Kidney (tissue), 14 donors: ENCODE measurements around the gene NT5C2. TPM values are rescaled to one million over a fixed set of nuclear protein-coding genes. Genes with fewer than 3 reads are reported as not detected.

Experiments used
- DNase-seq, 5 donors: peaks; one replicate each; pipeline ENCODE4 v3.0.0-alpha.2; 2013 to 2020
- FAIRE-seq: peaks from 2 replicates; lab custom pipeline; 2012; peaks lifted over from hg19 to GRCh38; lab: Jason Lieb, UNC
- H3K27ac ChIP-seq, 2 donors: one replicate each; pipeline ENCODE4 v1.7.0; 2013; ENCODE audit warnings: low read depth in 2 of 2, low read length in 2 of 2, inconsistent platforms in 1 of 2
- H3K27me3 ChIP-seq: one replicate; pipeline ENCODE4 v1.7.1; 2013; ENCODE audit warnings: low read length, inconsistent platforms; ENCODE audit not compliant: control insufficient read depth, insufficient read depth
- H3K36me3 ChIP-seq, 3 donors: one replicate each; pipeline versions ENCODE4 v1.7.0 to v1.7.1; 2013; ENCODE audit warnings: low read length in 3 of 3, control low read depth in 1 of 3, inconsistent platforms in 1 of 3; ENCODE audit not compliant: insufficient read depth in 3 of 3, control insufficient read depth in 2 of 3
- H3K4me1 ChIP-seq, 3 donors: one replicate each; pipeline versions ENCODE4 v1.7.0 to v1.7.1; 2013; ENCODE audit warnings: low read length in 3 of 3, inconsistent platforms in 1 of 3, low read depth in 1 of 3; ENCODE audit not compliant: control insufficient read depth in 2 of 3, insufficient read depth in 2 of 3
- H3K4me3 ChIP-seq, 3 donors: one replicate each; pipeline versions ENCODE4 v1.7.0 to v1.8.1; 2013; ENCODE audit warnings: low read length in 3 of 3, control low read depth in 1 of 3, inconsistent platforms in 1 of 3
- H3K9ac ChIP-seq, 3 donors: one replicate each; pipeline versions ENCODE4 v1.7.0 to v1.7.1; 2013; ENCODE audit warnings: low read length in 3 of 3, control low read depth in 1 of 3, inconsistent platforms in 1 of 3
- H3K9me3 ChIP-seq, 3 donors: one replicate each; pipeline versions ENCODE4 v1.7.0 to v1.7.1; 2013; ENCODE audit warnings: low read length in 3 of 3, control low read depth in 1 of 3, inconsistent platforms in 1 of 3; ENCODE audit not compliant: control insufficient read depth in 2 of 3, insufficient read depth in 1 of 3
- intact Hi-C: fragments of 100-400 bp; cut with DNase I; formaldehyde crosslinking; loops from one replicate; pipeline ENCODE4 v1.11.1; 2022
- polyA plus RNA-seq: library from polyadenylated mRNA; stranded (reverse); fragments of 350-450 nt; fragmentation: Illumina TruSeq; extraction: RNeasy Lipid Tissue Mini Kit (QIAGEN cat#74804); gene quantifications from one replicate; pipeline ENCODE4 v1.2.3, GENCODE V29; 2014; ENCODE audit warnings: low read depth, low replicate concordance; ENCODE audit not compliant: insufficient read depth
- total RNA-seq: library from RNA; stranded (reverse); fragmentation: NEBNext Ultra II Directional; extraction: Animal tissue kit (Norgen Biotek cat#: 25700); gene quantifications from one replicate; pipeline ENCODE4 v1.2.1, GENCODE V29; 2021
- TF ChIP-seq, protein P1 (sequence below): IDR thresholded peaks from 3 replicates; pipeline ENCODE4 v1.5.1; 2012; ENCODE audit warnings: mild to moderate bottlenecking, moderate library complexity, borderline replicate concordance; ENCODE audit not compliant: insufficient read depth; ENCODE audit errors: extremely low read depth
- donor health status: control.
- donor health status: control.
- donor health status: control.
- donor health status: control.
- donor health status: control.
- donor health status: DM: yes; HTN: yes; CAD: no.
- donor health status: Normal renal cell carcinoma (clear cell type).

NT5C2 gene
- total and polyA plus RNA-seq, 2 donors from 2014 or later: 30.9 to 91.7 TPM

DNA sequence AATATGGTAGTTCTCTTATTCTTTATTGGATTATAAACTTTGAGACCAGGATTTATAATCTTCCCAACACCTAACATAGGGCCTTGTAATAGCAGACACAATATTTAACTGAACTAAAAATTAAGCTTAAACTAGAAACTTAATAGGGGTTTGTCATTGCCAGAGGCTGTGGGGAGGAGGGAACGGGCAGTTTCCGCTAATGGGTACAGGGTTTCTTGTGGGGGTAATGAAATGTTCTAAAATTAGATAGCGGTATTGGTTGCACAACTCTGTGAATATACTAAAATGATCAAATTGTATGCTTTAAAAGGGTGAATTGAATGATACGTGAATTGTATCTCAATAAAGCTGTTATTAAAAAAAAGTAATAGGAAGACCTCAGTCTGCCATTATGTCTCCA, 45.4 kb downstream of the NT5C2 start:
- H3K4me3 ChIP-seq: no peak overlapping the region
- H3K4me1 ChIP-seq: peaks cover 0 to 21% (median 7%) of the 10 kb centered on the region in 3 donors
- no peak for FAIRE-seq
- no peak for DNase-seq
- TF ChIP-seq, protein P1, sequence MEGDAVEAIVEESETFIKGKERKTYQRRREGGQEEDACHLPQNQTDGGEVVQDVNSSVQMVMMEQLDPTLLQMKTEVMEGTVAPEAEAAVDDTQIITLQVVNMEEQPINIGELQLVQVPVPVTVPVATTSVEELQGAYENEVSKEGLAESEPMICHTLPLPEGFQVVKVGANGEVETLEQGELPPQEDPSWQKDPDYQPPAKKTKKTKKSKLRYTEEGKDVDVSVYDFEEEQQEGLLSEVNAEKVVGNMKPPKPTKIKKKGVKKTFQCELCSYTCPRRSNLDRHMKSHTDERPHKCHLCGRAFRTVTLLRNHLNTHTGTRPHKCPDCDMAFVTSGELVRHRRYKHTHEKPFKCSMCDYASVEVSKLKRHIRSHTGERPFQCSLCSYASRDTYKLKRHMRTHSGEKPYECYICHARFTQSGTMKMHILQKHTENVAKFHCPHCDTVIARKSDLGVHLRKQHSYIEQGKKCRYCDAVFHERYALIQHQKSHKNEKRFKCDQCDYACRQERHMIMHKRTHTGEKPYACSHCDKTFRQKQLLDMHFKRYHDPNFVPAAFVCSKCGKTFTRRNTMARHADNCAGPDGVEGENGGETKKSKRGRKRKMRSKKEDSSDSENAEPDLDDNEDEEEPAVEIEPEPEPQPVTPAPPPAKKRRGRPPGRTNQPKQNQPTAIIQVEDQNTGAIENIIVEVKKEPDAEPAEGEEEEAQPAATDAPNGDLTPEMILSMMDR: no peak
- H3K27me3 ChIP-seq: no peaks in the 10 kb centered on the region
- no peak overlapping the region for H3K9ac ChIP-seq
- H3K27ac ChIP-seq: no peak overlapping the region
- H3K9me3 ChIP-seq: no peaks in the 10 kb centered on the region
- no peaks in the 10 kb centered on the region for H3K36me3 ChIP-seq
- intact Hi-C loops: no loop called here

DNA sequence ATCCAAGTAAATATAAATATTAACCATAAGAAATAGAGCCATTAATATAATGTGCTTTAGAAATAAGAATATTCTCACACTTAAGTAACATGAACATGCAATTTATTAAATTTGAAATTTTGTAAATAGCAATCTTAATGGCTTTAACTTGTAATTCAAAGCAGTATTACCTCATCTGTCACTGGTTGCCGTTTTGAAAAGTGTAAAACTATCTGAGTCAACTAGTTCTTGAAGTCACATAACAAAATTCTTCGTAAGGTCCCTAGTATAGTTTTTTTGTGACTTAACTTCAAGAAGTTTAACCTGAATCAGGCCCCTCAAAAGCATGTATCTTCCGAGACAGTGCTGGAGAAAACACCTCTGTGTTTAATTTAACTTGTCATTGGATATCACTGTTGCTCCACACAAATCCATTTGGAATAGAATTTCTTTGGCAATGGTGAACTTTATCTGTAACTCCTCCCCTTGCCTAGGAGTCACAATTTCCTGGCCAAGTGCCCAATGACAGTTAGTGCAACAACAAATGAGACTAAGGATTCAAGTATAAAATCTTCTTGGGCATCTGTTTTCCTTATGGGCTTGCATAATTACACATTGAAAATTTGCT, 47.1 kb downstream of the NT5C2 start:
- no peak for FAIRE-seq

DNA sequence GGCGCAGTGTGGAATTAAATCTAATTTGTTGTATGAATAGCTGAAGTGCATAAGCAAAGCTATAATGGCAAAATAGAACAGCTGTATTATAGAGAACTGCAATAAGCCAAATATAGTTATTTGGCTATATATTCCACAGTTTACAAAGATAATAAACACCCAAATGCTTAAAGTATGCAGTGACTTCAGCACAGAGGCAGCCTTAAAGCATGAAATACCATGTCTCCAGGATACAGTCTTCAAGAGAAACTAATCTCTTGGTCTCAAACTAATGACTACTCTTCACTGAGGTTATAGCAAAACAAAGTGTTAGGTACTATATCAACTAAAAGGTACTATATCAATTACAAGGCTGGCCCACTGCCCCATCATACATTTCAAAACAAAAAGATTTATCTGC, 48.0 kb downstream of the NT5C2 start:
- FAIRE-seq (no peak), DNase-seq (peak in 2 of 5 donors; percentile 16 to 29)
- no peak overlapping the region for H3K4me3 ChIP-seq
- H3K9me3 ChIP-seq: no peaks in the 10 kb centered on the region
- H3K27me3 ChIP-seq: no peaks in the 10 kb centered on the region
- H3K36me3 ChIP-seq: no peaks in the 10 kb centered on the region
- H3K9ac ChIP-seq: no peak overlapping the region
- peak overlapping the region in 1 of 2 donors; percentile 20 for H3K27ac ChIP-seq
- TF ChIP-seq, protein P1: no peak
- intact Hi-C loops: no loop called here
- peaks cover 0 to 21% (median 7%) of the 10 kb centered on the region in 3 donors for H3K4me1 ChIP-seq

More for the DNA sequence above, 47.1 kb downstream of the NT5C2 start:
- intact Hi-C loops: no loop called here
- H3K27ac ChIP-seq: peak overlapping the region in 1 of 2 donors; percentile 0
- TF ChIP-seq, protein P1: no peak
- no peaks in the 10 kb centered on the region for H3K9me3 ChIP-seq
- no peak overlapping the region for H3K4me3 ChIP-seq
- H3K9ac ChIP-seq: no peak overlapping the region
- DNase-seq: peak in 2 of 5 donors; percentile 37 to 72
- H3K4me1 ChIP-seq: peaks cover 0 to 21% (median 7%) of the 10 kb centered on the region in 3 donors
- no peaks in the 10 kb centered on the region for H3K36me3 ChIP-seq
- no peaks in the 10 kb centered on the region for H3K27me3 ChIP-seq
